ENCODE measurements around the gene CRYZL1. TPM values are rescaled to one million over a fixed set of nuclear protein-coding genes. Genes with fewer than 3 reads are reported as not detected.

CRYZL1 gene
- total RNA-seq, 1 experiment from 2014 or later: 13.5 TPM

GRCh38 chr21:33578959-33579542, 62.5 kb downstream of the CRYZL1 start:
- H3K27me3 ChIP-seq (ENCODE audit: insufficient read depth, low read length): no peaks in the 10 kb centered on the region
- Mint-ChIP-seq H3K27me3 (ENCODE audit: low read depth) (no peaks in the 10 kb centered on the region), H3K4me1 (no peaks in the 10 kb centered on the region), H3K27ac (peak overlapping the region in 2 of 3 experiments; percentile 57 to 92; a peak in 3 of 7 replicates), H3K36me3 (ENCODE audit: insufficient read depth in 1 of 3, low read depth in 3 of 3) (peaks cover 5 to 72% (median 50%) of the 10 kb centered on the region in 3 experiments; a peak in 6 of 7 replicates), H3K4me3 (no peak overlapping the region), H3K9me3 (no peaks in the 10 kb centered on the region)
- H3K4me2 ChIP-seq (ENCODE audit: insufficient read depth, insufficient read length, low read length): no peak overlapping the region
- no peaks in the 10 kb centered on the region for H3K23me2 ChIP-seq (ENCODE audit: insufficient read length, low read depth, low read length, poor library complexity, severe bottlenecking)
- H3K56ac ChIP-seq (ENCODE audit: insufficient read length, low read depth, low read length): no peak overlapping the region
- H4K20me1 ChIP-seq (ENCODE audit: control insufficient read depth, insufficient read depth, insufficient read length): no peaks in the 10 kb centered on the region
- no peaks in the 10 kb centered on the region for H3K4me1 ChIP-seq (ENCODE audit: insufficient read depth, low read length)
- H3T11ph ChIP-seq (ENCODE audit: low read length): no peak overlapping the region
- no peak overlapping the region for H2AFZ ChIP-seq (ENCODE audit: low read length)
- H4K5ac ChIP-seq (ENCODE audit: insufficient read length, low read depth, low read length): no peak overlapping the region
- no peak for DNase-seq
- no peak overlapping the region for H3K18ac ChIP-seq (ENCODE audit: insufficient read length, low read depth, low read length)
- H2BK120ac ChIP-seq (ENCODE audit: low read depth, low read length, poor library complexity, severe bottlenecking): no peak overlapping the region
- H3K9me3 ChIP-seq (ENCODE audit: control insufficient read depth, low read depth, low read length): no peaks in the 10 kb centered on the region
- H2AK5ac ChIP-seq (ENCODE audit: insufficient read length, low read length): no peak overlapping the region
- WGBS (ENCODE audit: extremely low coverage, insufficient read length, low lambda C conversion rate): no CpG with 5 or more reads among the region's 7 CpGs
- no peak overlapping the region for H2BK12ac ChIP-seq (ENCODE audit: insufficient read length, low read depth, low read length)
- H4K91ac ChIP-seq (ENCODE audit: insufficient read length, low read depth, low read length): no peak overlapping the region
- H2BK15ac ChIP-seq (ENCODE audit: low read depth, low read length): no peak overlapping the region
- H3K4ac ChIP-seq (ENCODE audit: low read depth, low read length): no peak overlapping the region
- TF ChIP-seq CTCF (conservative IDR thresholded peaks at IDR 0.05): no peak
- H2BK5ac ChIP-seq (ENCODE audit: insufficient read length, low read length): no peak overlapping the region
- no peaks in the 10 kb centered on the region for H3K79me2 ChIP-seq (ENCODE audit: insufficient read depth, low read length)
- H3K27ac ChIP-seq (ENCODE audit: insufficient read length, low read depth, low read length): peak overlapping the region; percentile 47
- no peak overlapping the region for H2BK20ac ChIP-seq (ENCODE audit: low read depth, low read length, poor library complexity, severe bottlenecking)
- no peak overlapping the region for H3K23ac ChIP-seq (ENCODE audit: insufficient read length, low read depth, low read length)
- H3K9ac ChIP-seq (ENCODE audit: extremely low read depth, insufficient read length, low read length): no peak overlapping the region
- no peak overlapping the region for H4K8ac ChIP-seq (replicated peaks; ENCODE audit: insufficient read length, low read depth, low read length)
- H3K14ac ChIP-seq (ENCODE audit: insufficient read depth, low read length): no peak overlapping the region
- H3K79me1 ChIP-seq (ENCODE audit: insufficient read depth, low read depth, low read length, poor library complexity, severe bottlenecking): no peaks in the 10 kb centered on the region
